Panc1 (cell line): ENCODE results near the gene PDP2.

ENCODE experiments used
- POLR2AphosphoS5 ChIP-seq: IDR thresholded peaks from 2 replicates; pipeline ENCODE4 v1.6.1; 2012; ENCODE audit warnings: mild to moderate bottlenecking, low read depth, low read length, moderate library complexity
- SIN3A ChIP-seq: IDR thresholded peaks from 2 replicates; pipeline ENCODE4 v1.6.1; 2012; ENCODE audit warnings: low read depth, mild to moderate bottlenecking, low read length, moderate library complexity, borderline replicate concordance; ENCODE audit not compliant: insufficient read depth
- TF ChIP-seq, protein P1 (sequence below): fragments of 450-650 bp; IDR thresholded peaks from 2 replicates; pipeline ENCODE4 v1.5.1; 2017; ENCODE audit warnings: mild to moderate bottlenecking

DNA sequence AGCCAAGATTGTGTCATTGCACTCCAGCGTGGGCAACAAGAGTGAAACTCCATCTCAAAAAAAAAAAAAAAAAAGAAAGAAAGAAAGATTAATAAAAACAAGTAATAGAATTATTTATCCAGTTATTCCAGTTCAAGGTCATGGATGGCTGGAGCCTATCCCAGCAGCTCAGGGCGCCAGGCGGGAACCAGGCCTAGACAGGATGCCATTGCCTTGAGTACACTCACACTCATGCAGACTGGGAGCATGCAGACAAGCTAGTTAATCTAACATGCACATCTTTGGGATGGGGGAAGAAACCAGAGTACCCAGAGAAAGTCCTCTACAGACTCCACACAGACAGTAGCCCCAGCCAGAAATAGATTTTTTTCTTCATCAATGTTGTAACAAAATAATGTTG, 17.9 kb downstream of the PDP2 start:
- TF ChIP-seq, protein P1, sequence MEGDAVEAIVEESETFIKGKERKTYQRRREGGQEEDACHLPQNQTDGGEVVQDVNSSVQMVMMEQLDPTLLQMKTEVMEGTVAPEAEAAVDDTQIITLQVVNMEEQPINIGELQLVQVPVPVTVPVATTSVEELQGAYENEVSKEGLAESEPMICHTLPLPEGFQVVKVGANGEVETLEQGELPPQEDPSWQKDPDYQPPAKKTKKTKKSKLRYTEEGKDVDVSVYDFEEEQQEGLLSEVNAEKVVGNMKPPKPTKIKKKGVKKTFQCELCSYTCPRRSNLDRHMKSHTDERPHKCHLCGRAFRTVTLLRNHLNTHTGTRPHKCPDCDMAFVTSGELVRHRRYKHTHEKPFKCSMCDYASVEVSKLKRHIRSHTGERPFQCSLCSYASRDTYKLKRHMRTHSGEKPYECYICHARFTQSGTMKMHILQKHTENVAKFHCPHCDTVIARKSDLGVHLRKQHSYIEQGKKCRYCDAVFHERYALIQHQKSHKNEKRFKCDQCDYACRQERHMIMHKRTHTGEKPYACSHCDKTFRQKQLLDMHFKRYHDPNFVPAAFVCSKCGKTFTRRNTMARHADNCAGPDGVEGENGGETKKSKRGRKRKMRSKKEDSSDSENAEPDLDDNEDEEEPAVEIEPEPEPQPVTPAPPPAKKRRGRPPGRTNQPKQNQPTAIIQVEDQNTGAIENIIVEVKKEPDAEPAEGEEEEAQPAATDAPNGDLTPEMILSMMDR: no peak
- no peak for TF ChIP-seq POLR2AphosphoS5
- TF ChIP-seq SIN3A: no peak
